CD4-positive, alpha-beta T cell (primary cell): ENCODE data around the gene BDH1. TPM values are rescaled to one million over a fixed set of nuclear protein-coding genes. Genes with fewer than 3 reads are reported as not detected.

ENCODE experiments used
- ATAC-seq: fragments of 200-7000 bp; cut with Tn5 transposase; one replicate; pipeline ENCODE4 v1.10.0; 2022; ENCODE audit warnings: mild to moderate bottlenecking; ENCODE audit not compliant: poor library complexity
- CTCF ChIA-PET: fragments of 350-600 bp; sonication (Branson Sonifier 250); formaldehyde crosslinking; loops from one replicate; lab custom pipeline; 2021; ENCODE audit warnings: antibody characterized with exemption, inconsistent platforms; lab: Charles Lee
- POLR2A ChIA-PET: fragments of 350-600 bp; sonication (Branson Sonifier 250); formaldehyde crosslinking; loops from one replicate; lab custom pipeline; 2021; ENCODE audit warnings: antibody characterized with exemption, inconsistent platforms; lab: Charles Lee
- DNase-seq, 14 experiments: peaks; one replicate each; pipeline ENCODE4 v3.0.0-alpha.2; 2013 to 2020; ENCODE audit warnings: mixed read lengths in 2 of 14
- H3K27ac ChIP-seq, 2 donors: one replicate each; pipeline versions ENCODE4 v1.5.1 to v1.7.0; 2013; ENCODE audit warnings: low read length in 2 of 2, low read depth in 1 of 2, mild to moderate bottlenecking in 1 of 2
- H3K27me3 ChIP-seq, 2 experiments: 1 replicate in 1 of 2; 2 replicates in 1 of 2; pipeline versions ENCODE4 v1.6.1 to v1.7.0; 2013; ENCODE audit warnings: low read length in 2 of 2, control low read depth in 1 of 2, mild to moderate bottlenecking in 1 of 2, moderate library complexity in 1 of 2; ENCODE audit not compliant: insufficient read depth in 2 of 2, control insufficient read depth in 1 of 2
- H3K36me3 ChIP-seq: one replicate; pipeline ENCODE4 v1.6.1; 2013; ENCODE audit warnings: low read length, control low read depth; ENCODE audit not compliant: insufficient read depth
- H3K4me1 ChIP-seq: one replicate; pipeline ENCODE4 v1.6.1; 2013; ENCODE audit warnings: low read length, control low read depth; ENCODE audit not compliant: insufficient read depth
- H3K4me3 ChIP-seq: one replicate; pipeline ENCODE4 v1.5.1; 2013; ENCODE audit warnings: mild to moderate bottlenecking, low read length, moderate library complexity
- H3K9me3 ChIP-seq, 2 experiments: 1 replicate in 1 of 2; 2 replicates in 1 of 2; pipeline versions ENCODE4 v1.6.1 to v1.7.0; 2013; ENCODE audit warnings: low read length in 2 of 2, mild to moderate bottlenecking in 2 of 2, control low read depth in 1 of 2, moderate library complexity in 1 of 2; ENCODE audit not compliant: control insufficient read depth in 1 of 2, insufficient read depth in 1 of 2
- H3K27ac Mint-ChIP-seq: one replicate; pipeline ENCODE4 v1.8.0; 2020; ENCODE audit warnings: mixed read lengths
- H3K27me3 Mint-ChIP-seq: one replicate; pipeline ENCODE4 v1.8.0; 2021; ENCODE audit warnings: mixed read lengths
- H3K36me3 Mint-ChIP-seq: one replicate; pipeline ENCODE4 v1.8.0; 2021; ENCODE audit warnings: low read depth, mixed read lengths
- H3K4me1 Mint-ChIP-seq: one replicate; pipeline ENCODE4 v1.8.0; 2021; ENCODE audit warnings: low read depth, mixed read lengths
- H3K4me3 Mint-ChIP-seq: one replicate; pipeline ENCODE4 v1.8.0; 2020; ENCODE audit warnings: mild to moderate bottlenecking, mixed read lengths
- H3K9me3 Mint-ChIP-seq: one replicate; pipeline ENCODE4 v1.8.0; 2020; ENCODE audit warnings: mixed read lengths
- CTCF ChIP-seq: fragments of 200-600 bp; IDR thresholded peaks from one replicate; pipeline ENCODE4 v1.8.0; 2022; ENCODE audit warnings: antibody characterized with exemption, mild to moderate bottlenecking
- intact Hi-C, 2 experiments: fragments of 100-400 bp; cut with DNase I in 1 of 2; cut with micrococcal nuclease in 1 of 2; formaldehyde crosslinking; loops; one replicate each; pipeline versions ENCODE4 v1.15.1 to v1.9.0; 2023 to 2025; cut with DNase I, micrococcal nuclease
- total RNA-seq, 174 experiments: library from RNA in 2 of 174; stranded (reverse) in 2 of 174; gene quantifications; one replicate each; pipeline ENCODE4 v1.2.3 and lab custom pipeline; 2021 to 2026

The BDH1 gene
- total RNA-seq, 2 experiments from 2014 or later, result 17.7 to 22.2 TPM

GRCh38 chr3:197507081-197507480 lies 48.7 kb downstream of the BDH1 start:
- H3K4me3 ChIP-seq, result no peak overlapping the region
- ChIA-PET CTCF (no interaction called here), POLR2A (no interaction called here)
- H3K27ac Mint-ChIP-seq, result no peak overlapping the region
- DNase-seq, result no peak
- no peak overlapping the region for H3K4me3 Mint-ChIP-seq
- no peak for ATAC-seq
- peaks cover 6% of the 10 kb centered on the region for H3K36me3 ChIP-seq
- H3K4me1 Mint-ChIP-seq, result peaks cover 3% of the 10 kb centered on the region
- no peaks in the 10 kb centered on the region for H3K27me3 ChIP-seq
- H3K27me3 Mint-ChIP-seq, result no peaks in the 10 kb centered on the region
- TF ChIP-seq CTCF, result no peak
- H3K9me3 Mint-ChIP-seq, result no peaks in the 10 kb centered on the region
- peaks cover 9% of the 10 kb centered on the region for H3K36me3 Mint-ChIP-seq
- peaks cover 8% of the 10 kb centered on the region for H3K4me1 ChIP-seq
- no peak overlapping the region for H3K27ac ChIP-seq
- H3K9me3 ChIP-seq, result peaks cover 0 to 2% of the 10 kb centered on the region in 2 experiments
- intact Hi-C loops, result no loop called here

GRCh38 chr3:197505796-197506548 lies 49.8 kb downstream of the BDH1 start:
- ChIA-PET CTCF (no interaction called here), POLR2A (interaction anchor here (0.6 kb wide), 1 partner anchor 60 kb away, joined by 3 read pairs; no protein-coding TSS in a partner anchor)
- Histone ChIP-seq H3K27me3 (no peaks in the 10 kb centered on the region), H3K4me3 (no peak overlapping the region), H3K4me1 (peaks cover 8% of the 10 kb centered on the region), H3K27ac (no peak overlapping the region), H3K9me3 (peaks cover 0 to 6% of the 10 kb centered on the region in 2 experiments), H3K36me3 (no peaks in the 10 kb centered on the region)
- Mint-ChIP-seq H3K4me3 (no peak overlapping the region), H3K4me1 (peaks cover 3% of the 10 kb centered on the region), H3K9me3 (no peaks in the 10 kb centered on the region), H3K36me3 (no peaks in the 10 kb centered on the region), H3K27me3 (no peaks in the 10 kb centered on the region), H3K27ac (no peak overlapping the region)
- TF ChIP-seq CTCF, result no peak
- intact Hi-C loops, result no loop called here
- DNase-seq (no peak), ATAC-seq (no peak)

- H3K4me1 Mint-ChIP-seq, result no peaks in the 10 kb centered on the region
- CTCF ChIA-PET, result no interaction called here
- intact Hi-C loops, result no loop called here
- no peaks in the 10 kb centered on the region for H3K36me3 ChIP-seq
- DNase-seq (no peak), ATAC-seq (no peak)
- POLR2A ChIA-PET, result no interaction called here
- H3K27me3 Mint-ChIP-seq, result no peaks in the 10 kb centered on the region
- no peak overlapping the region for H3K27ac Mint-ChIP-seq
- H3K27ac ChIP-seq, result no peak overlapping the region
- no peaks in the 10 kb centered on the region for H3K36me3 Mint-ChIP-seq
- peaks cover 1% of the 10 kb centered on the region for H3K4me1 ChIP-seq
- peaks cover 0 to 6% of the 10 kb centered on the region in 2 experiments for H3K9me3 ChIP-seq
- TF ChIP-seq CTCF, result no peak
- H3K4me3 Mint-ChIP-seq, result no peak overlapping the region
- H3K4me3 ChIP-seq, result no peak overlapping the region
- no peaks in the 10 kb centered on the region for H3K9me3 Mint-ChIP-seq
- H3K27me3 ChIP-seq, result no peaks in the 10 kb centered on the region
Measured at GRCh38 chr3:197504641-197505121, 51.1 kb downstream of the BDH1 start.
